DMS153 (cell line): ENCODE results near the gene BCL11B.

ENCODE experiments used
- DNase-seq: peaks from one replicate; lab custom pipeline; 2025; lab: John Stamatoyannopoulos, UW

The BCL11B gene

GRCh38 chr14:99254328-99255009, 17.5 kb downstream of the BCL11B start:
- no peak for DNase-seq

GRCh38 chr14:99253890-99254289, 18.1 kb downstream of the BCL11B start:
- no peak for DNase-seq

- DNase-seq, result no peak
These were observed 18.8 kb downstream of the BCL11B start for GRCh38 chr14:99252940-99253868.

GRCh38 chr14:99252443-99252939, 19.5 kb downstream of the BCL11B start:
- no peak for DNase-seq

GRCh38 chr14:99251721-99252120, 20.3 kb downstream of the BCL11B start:
- no peak for DNase-seq

- DNase-seq, result no peak
These were observed 21.3 kb downstream of the BCL11B start for GRCh38 chr14:99250636-99251208.

- no peak for DNase-seq
These were observed 22.6 kb downstream of the BCL11B start for GRCh38 chr14:99249389-99249788.

GRCh38 chr14:99248761-99249171, 23.2 kb downstream of the BCL11B start:
- DNase-seq, result no peak

- no peak for DNase-seq
These were observed 24.2 kb downstream of the BCL11B start for GRCh38 chr14:99247772-99248171.

- DNase-seq, result no peak
These were observed 24.8 kb downstream of the BCL11B start for GRCh38 chr14:99247101-99247729.

GRCh38 chr14:99246536-99247097, 25.4 kb downstream of the BCL11B start:
- no peak for DNase-seq

- DNase-seq, result no peak
These were observed 26.2 kb downstream of the BCL11B start for GRCh38 chr14:99245564-99246511.

- no peak for DNase-seq
These were observed 26.9 kb downstream of the BCL11B start for GRCh38 chr14:99244941-99245563.

- no peak for DNase-seq
These were observed 27.6 kb downstream of the BCL11B start for GRCh38 chr14:99244367-99244901.

GRCh38 chr14:99242816-99243721, 28.9 kb downstream of the BCL11B start:
- DNase-seq, result no peak

GRCh38 chr14:99242238-99242637, 29.8 kb downstream of the BCL11B start:
- no peak for DNase-seq

GRCh38 chr14:99241325-99242010, 30.5 kb downstream of the BCL11B start:
- no peak for DNase-seq

GRCh38 chr14:99240627-99241324, 31.2 kb downstream of the BCL11B start:
- no peak for DNase-seq
